ENCODE results near the gene DDX1.
A peak's percentile ranks its signal among the peaks of the same experiment; 100 is the strongest.

Gene DDX1

GRCh38 chr2:15633971-15634346 is 42.3 kb downstream of the DDX1 start:
- no peak for TF ChIP-seq EP300 (IDR thresholded peaks at IDR 0.05; ENCODE audit: borderline replicate concordance)
- TF ChIP-seq TEAD4 (IDR thresholded peaks at IDR 0.05): no peak
- no peak for TF ChIP-seq USF1 (IDR thresholded peaks at IDR 0.05)
- no peak for TF ChIP-seq NFIC (IDR thresholded peaks at IDR 0.05)
- TF ChIP-seq REST (IDR thresholded peaks at IDR 0.05; ENCODE audit: low read depth): no peak
- TF ChIP-seq ZBTB7A (IDR thresholded peaks at IDR 0.05; ENCODE audit: low read depth): no peak
- TF ChIP-seq RAD21 (IDR thresholded peaks at IDR 0.05; ENCODE audit: low read depth): no peak

GRCh38 chr2:15634846-15635490 is 43.3 kb downstream of the DDX1 start:
- TF ChIP-seq RAD21 (IDR thresholded peaks at IDR 0.05; ENCODE audit: low read depth) (no peak), EGR1 (IDR thresholded peaks at IDR 0.05) (no peak), FOXM1 (IDR thresholded peaks at IDR 0.05; ENCODE audit: borderline replicate concordance, low read depth) (peak; percentile 93), USF1 (IDR thresholded peaks at IDR 0.05) (no peak), MAX (IDR thresholded peaks at IDR 0.05) (no peak), EP300 (IDR thresholded peaks at IDR 0.05; ENCODE audit: borderline replicate concordance) (peak; percentile 94), TCF12 (IDR thresholded peaks at IDR 0.05; ENCODE audit: low read depth) (peak; percentile 84), REST (IDR thresholded peaks at IDR 0.05; ENCODE audit: low read depth) (no peak), TAF1 (IDR thresholded peaks at IDR 0.05; ENCODE audit: low read depth) (no peak), NFIC (IDR thresholded peaks at IDR 0.05) (peak; percentile 84), CEBPB (IDR thresholded peaks at IDR 0.05) (peak; percentile 57; the same call in 1 of the 2 replicates), TEAD4 (IDR thresholded peaks at IDR 0.05) (peak; percentile 86), CREB1 (IDR thresholded peaks at IDR 0.05; ENCODE audit: low read depth) (peak; percentile 5; the same call in 1 of the 2 replicates), YY1 (IDR thresholded peaks at IDR 0.05; ENCODE audit: low read depth) (no peak), ZBTB7A (IDR thresholded peaks at IDR 0.05; ENCODE audit: low read depth) (no peak)

GRCh38 chr2:15636972-15637785 is 45.5 kb downstream of the DDX1 start:
- TF ChIP-seq RAD21 (IDR thresholded peaks at IDR 0.05; ENCODE audit: low read depth) (peak; percentile 100), MAX (IDR thresholded peaks at IDR 0.05) (peak; percentile 32; the same call in 1 of the 2 replicates), FOXM1 (IDR thresholded peaks at IDR 0.05; ENCODE audit: borderline replicate concordance, low read depth) (peak; percentile 64; the same call in 1 of the 2 replicates), EGR1 (IDR thresholded peaks at IDR 0.05) (no peak), TCF12 (IDR thresholded peaks at IDR 0.05; ENCODE audit: low read depth) (peak; percentile 50)

GRCh38 chr2:15638720-15639119 is 47.1 kb downstream of the DDX1 start:
- TF ChIP-seq EP300 (IDR thresholded peaks at IDR 0.05; ENCODE audit: borderline replicate concordance) (peak; percentile 32; the same call in 1 of the 2 replicates), MAX (IDR thresholded peaks at IDR 0.05) (no peak), USF1 (IDR thresholded peaks at IDR 0.05) (peak; percentile 26; the same call in 1 of the 2 replicates), TCF12 (IDR thresholded peaks at IDR 0.05; ENCODE audit: low read depth) (no peak), FOXM1 (IDR thresholded peaks at IDR 0.05; ENCODE audit: borderline replicate concordance, low read depth) (no peak), TAF1 (IDR thresholded peaks at IDR 0.05; ENCODE audit: low read depth) (no peak), NFIC (IDR thresholded peaks at IDR 0.05) (no peak), TEAD4 (IDR thresholded peaks at IDR 0.05) (peak; percentile 45; the same call in 1 of the 2 replicates), YY1 (IDR thresholded peaks at IDR 0.05; ENCODE audit: low read depth) (no peak)

Measured in Ishikawa (cell line).